GM21528 (cell line): ENCODE results near the gene SLC39A13.

ENCODE experiments used
- ATAC-seq: cut with Tn5 transposase; IDR thresholded peaks from one replicate; pipeline ENCODE4 v1.9.1; 2021; ENCODE audit warnings: mild to moderate bottlenecking, moderate library complexity; ENCODE audit not compliant: unreplicated experiment, low FRiP score

Gene SLC39A13

DNA sequence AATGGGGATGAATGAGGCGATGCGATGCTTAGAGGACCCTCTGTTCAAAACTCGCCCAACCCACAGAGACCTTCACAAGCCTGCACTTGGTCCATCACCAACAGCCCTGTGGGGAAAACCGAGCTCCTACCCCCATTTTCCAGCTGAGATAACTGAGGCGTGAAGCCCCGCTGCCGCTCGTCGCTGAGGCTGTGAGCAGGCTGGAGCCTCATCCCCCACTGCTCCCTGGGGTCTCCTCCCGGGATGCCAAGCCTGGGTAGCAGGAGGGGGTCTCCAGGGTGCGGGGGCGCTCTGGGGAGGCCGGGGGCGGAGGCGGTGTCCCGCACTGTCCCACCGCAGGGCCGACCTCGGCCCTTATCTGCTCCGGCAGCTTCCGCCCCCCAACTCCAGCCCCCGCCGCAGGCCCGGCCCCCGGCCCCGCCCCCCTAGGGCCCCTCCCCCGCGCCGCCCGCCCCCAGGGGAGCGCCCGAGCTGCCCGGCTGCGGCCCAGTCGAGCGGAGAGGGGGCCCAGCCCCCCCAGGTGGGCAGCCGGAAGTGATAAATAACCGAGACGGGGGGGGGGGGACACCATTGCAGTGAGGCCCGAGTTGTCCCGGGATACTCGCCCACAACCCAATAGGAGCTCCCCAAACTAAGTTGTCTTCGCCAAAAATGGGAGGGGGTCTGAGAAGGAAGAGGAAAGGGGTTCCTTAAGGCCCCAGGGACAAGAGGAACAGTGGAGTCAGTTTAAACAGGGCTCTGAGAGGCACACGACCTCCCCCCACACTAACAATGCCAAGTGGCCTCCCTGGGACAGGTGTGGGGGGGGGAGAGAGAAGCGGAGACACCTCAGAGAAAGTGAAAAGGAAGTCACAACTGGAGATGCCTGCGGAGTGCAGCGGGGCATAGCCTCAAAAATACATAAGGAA lies 8.3 kb upstream of the SLC39A13 start:
- peak; percentile 45 for ATAC-seq

DNA sequence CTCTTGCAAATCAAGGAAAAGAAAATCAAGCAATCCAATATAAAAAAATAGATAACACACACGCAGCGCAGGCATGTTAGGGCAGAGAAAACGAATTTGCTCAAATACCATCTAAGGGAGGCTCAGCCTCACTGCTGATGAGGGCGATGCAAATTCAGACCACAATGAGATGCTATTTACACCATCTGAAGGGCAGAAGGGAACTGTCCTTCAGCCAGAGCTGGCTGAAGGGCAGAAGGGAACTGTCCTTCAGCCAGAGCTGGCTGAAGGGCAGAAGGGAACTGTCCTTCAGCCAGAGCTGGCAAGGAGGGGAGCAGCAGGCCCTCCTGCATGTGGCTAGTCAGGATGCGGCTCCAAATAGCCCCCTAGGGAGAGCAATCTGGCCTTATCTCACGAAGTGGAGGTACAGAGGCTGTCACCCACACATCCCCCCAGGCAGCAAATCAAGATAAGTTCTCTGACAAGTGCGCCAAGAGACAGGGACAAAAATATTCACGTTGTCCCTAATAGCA lies 7.6 kb upstream of the SLC39A13 start:
- peak; percentile 44 for ATAC-seq

GRCh38 chr11:47403135-47403534 lies 5.3 kb upstream of the SLC39A13 start:
- ATAC-seq, result no peak

DNA sequence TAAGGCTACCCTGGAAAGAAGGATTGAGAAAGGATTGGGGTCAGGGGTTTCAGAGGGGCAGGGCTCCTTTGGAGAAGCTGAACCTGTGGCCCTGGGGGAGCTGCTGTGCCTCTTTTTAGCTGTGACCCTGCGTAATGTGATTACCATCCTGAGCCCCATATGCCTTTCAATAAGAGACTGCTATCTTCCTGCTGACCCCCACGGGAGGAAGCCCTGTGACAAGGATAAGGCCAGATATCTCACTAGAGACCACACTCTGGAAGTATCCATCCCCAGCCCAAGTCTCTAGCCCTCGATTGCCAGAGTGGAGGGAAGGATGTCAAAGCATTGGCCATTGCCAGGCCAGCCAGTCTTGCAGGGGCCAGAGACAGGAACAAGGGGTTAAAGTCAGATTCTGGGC lies 4.8 kb upstream of the SLC39A13 start:
- no peak for ATAC-seq

GRCh38 chr11:47406896-47407745 lies 1.3 kb upstream of the SLC39A13 start:
- ATAC-seq, result no peak

GRCh38 chr11:47408598-47409439 lies 429 bp downstream of the SLC39A13 start:
- ATAC-seq, result peak; percentile 1

DNA sequence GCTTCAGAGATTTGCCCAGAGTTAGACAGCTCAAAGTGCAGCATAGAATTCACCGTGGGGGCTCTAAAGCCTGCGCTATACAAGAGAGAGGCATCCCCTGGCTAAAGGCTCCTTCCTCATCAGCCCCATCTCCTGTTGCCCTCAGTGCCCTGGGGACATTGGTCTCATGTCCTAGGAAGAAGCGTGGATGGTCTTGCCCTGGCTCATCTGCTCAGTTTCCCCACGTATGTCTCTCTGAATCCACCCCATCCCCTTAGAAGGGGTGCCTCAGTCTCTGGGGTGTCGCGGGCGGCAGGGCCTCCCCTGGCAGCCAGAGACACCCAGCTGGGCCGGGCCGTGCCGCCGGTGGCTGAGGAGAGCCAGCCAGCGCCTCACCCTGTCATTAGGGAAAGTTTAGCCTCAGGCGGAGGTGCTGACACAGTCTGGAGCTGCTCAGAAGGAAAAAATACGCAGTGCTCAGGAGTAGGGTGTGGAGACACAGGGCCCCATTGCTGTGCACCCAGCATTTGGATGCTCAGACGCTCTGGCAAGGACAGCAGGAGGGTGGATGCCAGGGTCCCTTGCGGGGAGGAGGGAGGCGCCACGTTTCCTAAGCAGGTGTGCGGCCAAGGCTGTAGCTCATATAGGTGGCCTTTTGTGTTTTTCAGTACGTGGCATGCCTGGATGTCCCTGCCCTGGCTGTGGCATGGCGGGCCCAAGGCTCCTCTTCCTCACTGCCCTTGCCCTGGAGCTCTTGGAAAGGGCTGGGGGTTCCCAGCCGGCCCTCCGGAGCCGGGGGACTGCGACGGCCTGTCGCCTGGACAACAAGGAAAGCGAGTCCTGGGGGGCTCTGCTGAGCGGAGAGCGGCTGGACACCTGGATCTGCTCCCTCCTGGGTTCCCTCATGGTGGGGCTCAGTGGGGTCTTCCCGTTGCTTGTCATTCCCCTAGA lies 1.3 kb downstream of the SLC39A13 start:
- ATAC-seq, result no peak

DNA sequence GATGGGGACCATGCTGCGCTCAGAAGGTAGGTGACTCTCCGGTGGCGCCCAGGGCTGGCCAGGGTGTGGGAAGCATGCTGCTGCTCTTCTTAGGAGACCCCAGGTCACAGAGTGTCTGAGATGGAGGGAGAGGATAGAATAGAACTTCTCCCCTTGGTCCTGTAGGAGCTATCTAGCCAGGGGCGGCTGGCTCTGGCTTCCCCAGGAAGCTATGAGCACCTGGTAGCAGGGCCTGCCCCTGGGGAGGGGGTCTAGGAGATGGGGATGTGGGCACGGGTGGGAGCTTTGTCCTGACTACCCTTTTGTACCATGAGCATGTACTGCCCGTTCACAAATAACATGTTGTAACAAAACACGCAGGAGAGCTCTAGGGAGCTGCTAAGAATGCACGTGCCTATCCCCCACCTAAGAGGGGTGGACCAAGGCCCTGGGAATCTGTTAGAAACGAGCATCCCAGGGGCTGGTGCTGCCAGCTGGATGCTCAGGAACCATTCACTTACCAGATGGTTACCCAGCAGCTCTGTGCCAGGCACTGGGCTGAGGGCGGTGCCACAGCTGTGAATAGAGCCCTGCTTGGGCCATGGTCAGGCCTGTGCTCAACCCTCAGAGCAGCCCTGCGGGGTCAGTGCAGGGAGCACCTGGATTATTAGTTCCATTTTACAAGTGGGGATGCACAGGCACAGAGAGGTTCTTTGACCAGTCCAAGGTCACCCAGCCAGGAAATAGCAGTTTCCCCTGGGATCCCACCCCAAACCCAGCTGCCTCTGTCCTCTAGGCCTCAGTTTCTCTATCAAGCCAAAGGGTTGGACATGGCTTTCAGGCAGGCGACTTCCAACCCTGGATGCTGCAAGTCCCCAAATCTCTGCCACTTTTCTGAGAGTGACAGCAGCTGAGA lies 2.2 kb downstream of the SLC39A13 start:
- no peak for ATAC-seq

DNA sequence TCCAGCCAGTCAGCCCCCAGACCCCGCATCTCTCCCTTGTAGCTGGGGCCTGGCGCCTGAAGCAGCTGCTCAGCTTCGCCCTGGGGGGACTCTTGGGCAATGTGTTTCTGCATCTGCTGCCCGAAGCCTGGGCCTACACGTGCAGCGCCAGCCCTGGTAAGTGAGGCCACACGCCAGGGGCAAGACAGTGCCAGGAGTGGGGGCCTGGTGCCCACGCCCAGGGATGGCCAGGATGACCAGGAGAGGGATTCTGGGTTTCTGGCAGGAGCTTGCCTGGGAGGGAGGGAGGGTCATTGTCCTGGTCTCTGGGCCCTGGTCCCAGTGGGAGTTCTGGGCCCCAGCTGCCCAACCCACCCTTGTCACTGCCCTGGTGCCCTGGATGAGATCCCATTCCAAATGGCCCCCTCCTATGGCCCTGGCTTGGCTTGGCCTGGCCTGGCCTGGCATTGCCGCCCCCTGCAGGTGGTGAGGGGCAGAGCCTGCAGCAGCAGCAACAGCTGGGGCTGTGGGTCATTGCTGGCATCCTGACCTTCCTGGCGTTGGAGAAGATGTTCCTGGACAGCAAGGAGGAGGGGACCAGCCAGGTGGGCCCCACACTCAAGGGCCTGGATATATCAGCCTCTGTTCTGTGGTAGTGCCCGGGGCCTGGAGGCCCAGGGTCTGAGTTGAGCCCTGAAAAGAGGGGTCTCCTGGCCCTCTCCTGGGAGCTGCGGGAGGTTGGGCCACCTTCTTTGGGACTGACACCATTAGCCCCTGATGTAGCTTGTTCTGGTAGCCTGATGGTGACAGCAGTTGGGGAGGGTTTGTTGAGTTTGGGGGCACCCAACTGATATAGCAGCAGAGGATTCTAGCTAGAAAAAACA lies 3.7 kb downstream of the SLC39A13 start:
- ATAC-seq, result no peak

GRCh38 chr11:47413351-47413750 lies 5.0 kb downstream of the SLC39A13 start:
- no peak for ATAC-seq

DNA sequence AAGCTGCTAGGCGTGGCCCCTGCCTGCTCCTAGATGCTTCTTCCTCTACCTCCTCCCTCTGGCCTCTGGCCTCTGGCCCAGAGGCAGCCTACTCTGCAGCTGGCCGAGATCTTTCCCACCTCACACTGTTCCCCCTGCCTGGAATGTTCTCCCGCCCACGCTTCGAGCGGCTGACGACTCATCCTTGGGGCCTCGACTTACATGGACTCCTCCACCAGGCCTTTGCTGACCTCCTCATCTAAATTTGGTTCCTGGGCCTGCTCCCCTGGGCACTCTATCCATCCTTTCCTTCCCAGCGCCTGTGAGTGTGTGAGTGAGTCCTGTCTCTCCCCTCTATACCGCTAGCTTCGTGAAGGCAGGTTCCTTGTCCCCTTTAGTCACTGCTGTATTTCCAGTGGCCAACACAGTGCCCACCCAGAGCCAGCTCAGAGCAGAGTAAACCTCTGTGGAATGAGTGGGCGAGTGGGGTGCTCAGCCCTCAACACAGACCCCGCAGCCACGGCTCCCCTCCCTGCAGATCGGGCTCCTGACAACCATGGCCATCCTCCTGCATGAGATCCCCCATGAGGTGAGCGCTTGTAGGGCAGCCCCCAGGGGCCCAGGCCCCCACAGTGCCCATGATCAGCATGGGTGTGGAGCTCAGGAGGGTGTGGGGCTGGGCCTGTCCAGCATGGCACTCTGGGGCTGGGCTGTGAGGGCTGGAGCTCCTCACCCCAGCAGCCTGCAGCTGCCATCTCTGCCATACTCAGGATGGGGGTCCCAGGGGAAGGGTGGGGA lies 5.7 kb downstream of the SLC39A13 start:
- no peak for ATAC-seq

DNA sequence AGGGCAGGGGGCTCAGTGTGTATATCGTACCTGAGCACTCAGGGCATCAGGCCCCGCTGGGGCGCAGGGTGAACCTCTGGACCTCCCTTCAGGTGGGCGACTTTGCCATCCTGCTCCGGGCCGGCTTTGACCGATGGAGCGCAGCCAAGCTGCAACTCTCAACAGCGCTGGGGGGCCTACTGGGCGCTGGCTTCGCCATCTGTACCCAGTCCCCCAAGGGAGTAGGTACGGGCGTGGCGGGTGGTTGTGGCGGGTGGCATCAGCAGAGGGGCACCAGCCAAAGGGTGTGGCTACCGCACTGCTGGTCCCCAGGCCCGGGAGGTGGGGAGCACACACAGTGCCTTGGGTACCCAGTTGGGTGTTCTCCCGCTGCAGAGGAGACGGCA lies 6.3 kb downstream of the SLC39A13 start:
- no peak for ATAC-seq

GRCh38 chr11:47415091-47415854 lies 6.9 kb downstream of the SLC39A13 start:
- no peak for ATAC-seq

DNA sequence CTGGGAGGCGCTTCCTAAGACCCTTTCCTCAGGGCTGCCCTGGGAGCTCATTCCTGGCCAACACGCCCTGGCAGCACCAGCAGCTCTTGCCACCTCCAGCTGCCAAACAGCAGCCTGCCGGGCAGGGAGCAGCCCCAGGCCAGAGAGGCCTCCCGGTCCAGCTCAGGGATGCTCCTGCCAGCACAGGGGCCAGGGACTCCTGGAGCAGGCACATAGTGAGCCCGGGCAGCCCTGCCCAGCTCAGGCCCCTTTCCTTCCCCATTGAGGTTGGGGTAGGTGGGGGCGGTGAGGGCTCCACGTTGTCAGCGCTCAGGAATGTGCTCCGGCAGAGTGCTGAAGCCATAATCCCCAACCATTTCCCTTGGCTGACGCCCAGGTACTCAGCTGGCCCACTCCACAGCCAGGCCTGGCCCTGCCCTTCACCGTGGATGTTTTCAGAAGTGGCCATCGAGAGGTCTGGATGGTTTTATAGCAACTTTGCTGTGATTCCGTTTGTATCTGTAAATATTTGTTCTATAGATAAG lies 7.6 kb downstream of the SLC39A13 start:
- ATAC-seq, result no peak

DNA sequence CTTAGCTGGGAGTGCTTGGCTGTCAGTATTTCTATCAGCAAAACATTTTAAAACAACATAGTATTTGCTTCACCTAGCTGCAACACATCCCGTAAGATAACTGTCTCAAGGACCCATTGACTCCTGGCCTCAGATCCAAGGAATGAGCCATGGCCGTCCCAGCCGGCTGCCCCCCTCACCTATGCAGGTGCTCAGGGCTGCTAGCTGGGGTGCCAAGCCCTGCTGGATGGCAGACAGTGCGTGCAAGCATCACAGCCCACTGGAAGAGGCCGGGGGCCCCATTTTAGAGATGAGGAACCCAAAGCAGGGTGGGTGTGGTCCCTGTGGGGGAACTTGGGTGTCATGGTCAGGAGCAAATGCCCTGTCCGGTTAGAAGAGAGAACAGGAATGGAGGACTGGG lies 9.3 kb downstream of the SLC39A13 start:
- no peak for ATAC-seq
